GM19023 (cell line): Measurements from ENCODE around the gene PMPCA.

Experiments
- ATAC-seq: cut with Tn5 transposase; IDR thresholded peaks from one replicate; pipeline ENCODE4 v1.9.1; 2021; ENCODE audit warnings: mild to moderate bottlenecking, moderate library complexity; ENCODE audit not compliant: unreplicated experiment

Gene PMPCA, protein sequence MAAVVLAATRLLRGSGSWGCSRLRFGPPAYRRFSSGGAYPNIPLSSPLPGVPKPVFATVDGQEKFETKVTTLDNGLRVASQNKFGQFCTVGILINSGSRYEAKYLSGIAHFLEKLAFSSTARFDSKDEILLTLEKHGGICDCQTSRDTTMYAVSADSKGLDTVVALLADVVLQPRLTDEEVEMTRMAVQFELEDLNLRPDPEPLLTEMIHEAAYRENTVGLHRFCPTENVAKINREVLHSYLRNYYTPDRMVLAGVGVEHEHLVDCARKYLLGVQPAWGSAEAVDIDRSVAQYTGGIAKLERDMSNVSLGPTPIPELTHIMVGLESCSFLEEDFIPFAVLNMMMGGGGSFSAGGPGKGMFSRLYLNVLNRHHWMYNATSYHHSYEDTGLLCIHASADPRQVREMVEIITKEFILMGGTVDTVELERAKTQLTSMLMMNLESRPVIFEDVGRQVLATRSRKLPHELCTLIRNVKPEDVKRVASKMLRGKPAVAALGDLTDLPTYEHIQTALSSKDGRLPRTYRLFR

DNA sequence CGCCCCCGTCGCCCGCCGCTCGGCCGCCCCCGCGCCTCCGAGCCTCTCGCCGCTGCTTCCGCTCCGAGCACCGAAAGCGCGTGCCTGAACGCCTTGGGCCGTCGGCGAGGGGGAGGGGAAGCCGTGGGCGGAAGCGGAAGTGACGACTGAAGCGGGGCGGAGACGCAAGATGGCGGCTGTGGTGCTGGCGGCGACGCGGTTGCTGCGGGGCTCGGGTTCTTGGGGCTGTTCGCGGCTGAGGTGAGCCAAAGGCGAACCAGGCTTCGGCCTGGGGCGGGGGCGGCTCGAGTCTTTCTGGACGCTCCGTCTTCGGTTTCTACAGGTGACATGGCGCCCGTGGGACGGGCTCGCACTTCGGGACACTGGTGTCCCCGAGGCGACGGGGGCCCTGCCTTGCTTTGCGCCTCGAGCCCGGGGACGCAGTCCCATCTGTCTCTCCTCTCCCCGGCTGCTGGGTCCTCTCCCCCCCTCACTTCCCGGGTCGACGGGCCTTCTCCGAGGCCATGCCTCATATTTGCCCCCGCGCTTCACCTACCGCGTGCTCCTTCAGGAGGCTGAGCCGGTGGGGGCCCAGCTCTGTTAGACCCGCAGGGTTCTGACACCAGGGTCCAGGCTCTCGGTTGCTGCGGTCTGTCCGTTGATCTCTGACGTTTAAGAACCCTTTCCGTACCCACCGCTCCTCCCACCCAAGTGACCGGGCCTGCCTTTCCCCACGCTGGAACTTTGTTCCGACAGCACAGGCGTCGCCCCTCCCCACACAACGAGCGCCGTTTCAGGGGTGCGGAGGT, at the start of gene PMPCA, which contains the start of gene ENTR1:
Gene PMPCA (plus strand): TSS at position 159 of the 788 bp plus-strand sequence. CDS start 11 bp downstream, at position 170.
Gene ENTR1 (minus strand): TSS at position 115 of the 788 bp plus-strand sequence. CDS start 217 bp downstream, outside the sequence.
- ATAC-seq: peak; percentile 72

DNA sequence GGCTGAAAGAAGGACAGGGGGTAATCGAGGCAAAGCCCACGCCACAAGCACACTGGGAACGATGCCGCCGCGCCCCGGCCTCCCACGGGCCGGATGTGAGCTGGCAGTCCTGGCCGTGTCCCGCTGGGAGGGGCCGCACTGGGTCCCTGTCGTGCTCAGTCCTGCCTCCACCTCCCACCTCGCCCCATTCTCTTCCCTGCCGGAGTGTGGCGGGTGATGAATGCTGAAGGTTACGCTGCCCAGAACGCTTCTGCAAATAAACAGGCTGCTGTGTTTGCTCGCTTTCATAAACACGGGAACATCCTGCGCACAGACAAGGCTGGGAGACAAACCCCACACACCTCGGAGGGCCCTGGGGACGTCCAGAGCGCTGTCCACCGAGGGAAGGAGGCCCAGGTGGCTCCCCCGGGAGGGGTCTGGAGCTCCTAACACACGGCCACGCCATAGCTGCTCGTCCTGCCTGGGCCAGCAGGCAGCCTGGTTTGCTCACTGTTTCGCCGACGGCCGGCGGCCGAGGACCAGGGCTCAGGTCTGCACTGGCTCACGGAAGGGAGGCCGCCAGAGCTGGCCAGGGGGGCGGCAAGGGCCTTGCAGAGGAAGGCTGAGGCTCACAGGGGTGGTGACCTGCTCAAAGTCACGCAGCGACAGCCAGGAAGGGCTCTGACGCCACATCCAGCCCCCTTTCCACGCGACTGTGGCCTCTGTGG, 49.3 kb upstream of the PMPCA start:
- no peak for ATAC-seq

DNA sequence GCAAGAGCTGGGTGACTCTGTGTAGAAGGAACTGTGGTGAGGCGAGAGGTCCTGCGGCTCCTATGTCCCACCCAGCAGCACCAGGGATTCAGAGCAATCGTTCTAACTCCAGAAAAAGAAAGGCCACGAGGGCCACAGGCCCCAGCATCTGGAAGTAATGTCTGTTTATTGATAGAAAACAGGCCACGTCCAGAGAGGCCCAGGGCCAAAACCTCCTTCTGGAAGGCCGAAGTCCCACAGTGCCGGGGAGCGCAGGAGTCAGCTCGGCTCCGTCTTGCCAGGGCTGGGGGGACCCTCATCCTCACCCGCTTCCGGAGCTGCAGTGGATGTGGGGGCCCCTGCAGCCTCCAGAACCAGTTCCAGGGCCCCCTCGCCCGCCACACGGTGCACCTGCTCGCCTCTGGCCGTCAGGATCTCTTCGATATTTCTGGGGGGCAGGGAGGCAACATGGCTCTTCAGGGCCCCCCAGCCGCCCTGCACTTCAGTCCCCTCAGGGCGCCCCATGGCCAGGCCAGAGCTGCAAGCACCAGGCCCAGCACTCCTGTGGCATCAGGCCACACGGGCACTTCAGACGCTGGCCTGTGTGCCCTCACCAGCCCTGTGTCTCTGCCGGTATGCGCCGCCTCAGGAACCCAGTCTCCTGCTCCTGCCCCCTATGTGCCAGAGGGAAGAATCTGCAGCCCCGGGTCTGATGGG, 48.6 kb upstream of the PMPCA start:
- no peak for ATAC-seq

DNA sequence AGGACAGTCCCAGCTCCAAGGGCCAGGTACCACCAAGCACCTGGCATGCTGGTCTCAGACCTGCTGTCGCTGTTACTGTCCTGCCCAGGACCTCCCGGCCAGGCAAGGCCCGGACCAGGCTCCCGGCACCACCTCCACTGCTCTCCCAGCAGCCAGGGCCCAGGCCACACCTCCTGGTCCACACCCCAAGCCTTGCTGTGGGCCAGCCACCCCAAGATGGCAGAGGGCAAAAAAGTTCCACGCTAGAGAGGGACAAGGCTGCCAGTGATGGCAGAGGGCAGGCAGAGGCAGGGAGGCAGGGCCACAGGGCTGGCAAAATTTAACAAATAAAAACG, 48.0 kb upstream of the PMPCA start:
- no peak for ATAC-seq

DNA sequence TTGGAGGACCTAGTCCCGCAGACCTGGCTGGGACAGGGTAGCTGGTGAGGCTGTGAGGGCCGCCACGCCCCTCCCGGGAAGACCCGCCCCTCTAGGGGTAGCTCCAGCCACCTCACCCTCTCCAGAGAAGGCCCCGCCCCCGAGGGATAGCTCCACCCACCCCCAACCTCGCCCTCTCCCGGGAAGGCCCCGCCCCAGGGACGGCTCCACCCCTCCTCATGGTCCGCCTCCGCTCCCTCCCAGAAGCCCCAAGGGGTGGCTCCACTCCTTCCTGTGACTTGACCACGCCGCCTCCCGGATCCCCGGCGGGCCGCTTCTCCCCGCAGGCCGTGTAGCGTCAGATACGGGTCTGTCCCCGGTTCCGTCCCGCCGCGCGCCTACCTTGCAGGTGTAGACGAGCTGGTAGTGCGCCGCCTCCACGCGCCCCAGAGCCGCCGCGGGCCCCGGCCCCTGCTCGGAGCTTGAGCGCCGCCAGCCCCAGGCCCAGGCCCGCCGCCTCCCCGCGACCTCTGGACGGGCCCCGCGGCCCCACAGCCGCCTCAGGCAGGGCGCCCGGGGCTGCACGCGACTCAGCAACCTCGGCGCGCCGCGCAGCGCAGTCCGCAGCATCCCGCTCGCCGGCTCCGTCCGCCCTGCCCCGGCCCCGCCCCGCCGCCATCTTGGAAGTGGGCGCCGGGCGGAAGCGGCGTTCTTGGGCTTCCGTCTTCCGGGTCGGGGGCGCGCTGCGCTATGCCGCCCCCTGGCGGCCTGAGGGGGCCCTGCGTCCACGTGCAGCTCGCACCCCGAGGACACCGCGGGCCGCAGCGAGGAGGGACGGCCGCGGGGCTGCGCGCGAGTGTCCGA, 47.1 kb upstream of the PMPCA start, which contains the start of gene DNLZ:
Gene DNLZ (minus strand): TSS at position 639 of the 843 bp plus-strand sequence. CDS start 30 bp downstream, at position 609.
- peak; percentile 69 for ATAC-seq

DNA sequence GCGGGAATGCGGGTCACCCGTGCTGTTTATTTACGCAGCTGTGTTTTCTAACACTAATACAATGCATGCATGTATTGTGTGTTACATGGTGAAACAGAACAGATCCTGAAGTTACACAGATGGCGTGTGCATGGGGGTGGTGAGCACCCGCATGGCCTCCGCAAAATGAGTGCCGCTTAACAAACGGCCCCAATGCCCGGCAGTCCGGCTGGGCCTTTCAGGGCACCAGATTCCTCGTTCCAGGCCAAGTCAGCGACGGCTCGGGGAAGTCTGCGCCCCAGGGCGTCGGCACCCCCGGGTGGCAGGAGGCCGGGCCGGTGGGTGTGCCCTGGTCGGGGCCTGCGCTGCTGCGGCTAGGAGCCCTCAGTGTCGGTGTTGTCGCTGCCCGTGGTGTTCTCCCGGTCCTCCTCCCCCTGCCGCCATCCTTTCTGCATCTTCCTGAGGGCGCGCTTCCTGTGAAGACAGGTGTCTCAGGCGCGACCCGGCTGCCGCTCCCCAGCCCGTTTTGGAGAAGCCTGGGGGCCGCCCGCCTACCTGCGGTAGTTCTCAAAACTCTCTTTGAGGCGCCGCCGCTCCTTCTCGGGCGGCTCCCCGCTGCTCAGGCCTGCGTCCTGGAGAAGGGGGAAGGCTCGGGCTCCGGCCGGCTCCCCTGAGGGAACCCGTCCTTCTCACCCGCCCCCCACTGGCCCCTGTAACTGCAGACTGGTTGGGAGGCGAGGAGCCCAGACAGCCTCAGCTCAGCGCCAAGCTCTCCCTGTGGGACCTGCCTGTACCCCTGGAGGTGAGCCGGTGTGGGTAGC, 46.3 kb upstream of the PMPCA start:
- ATAC-seq: no peak

DNA sequence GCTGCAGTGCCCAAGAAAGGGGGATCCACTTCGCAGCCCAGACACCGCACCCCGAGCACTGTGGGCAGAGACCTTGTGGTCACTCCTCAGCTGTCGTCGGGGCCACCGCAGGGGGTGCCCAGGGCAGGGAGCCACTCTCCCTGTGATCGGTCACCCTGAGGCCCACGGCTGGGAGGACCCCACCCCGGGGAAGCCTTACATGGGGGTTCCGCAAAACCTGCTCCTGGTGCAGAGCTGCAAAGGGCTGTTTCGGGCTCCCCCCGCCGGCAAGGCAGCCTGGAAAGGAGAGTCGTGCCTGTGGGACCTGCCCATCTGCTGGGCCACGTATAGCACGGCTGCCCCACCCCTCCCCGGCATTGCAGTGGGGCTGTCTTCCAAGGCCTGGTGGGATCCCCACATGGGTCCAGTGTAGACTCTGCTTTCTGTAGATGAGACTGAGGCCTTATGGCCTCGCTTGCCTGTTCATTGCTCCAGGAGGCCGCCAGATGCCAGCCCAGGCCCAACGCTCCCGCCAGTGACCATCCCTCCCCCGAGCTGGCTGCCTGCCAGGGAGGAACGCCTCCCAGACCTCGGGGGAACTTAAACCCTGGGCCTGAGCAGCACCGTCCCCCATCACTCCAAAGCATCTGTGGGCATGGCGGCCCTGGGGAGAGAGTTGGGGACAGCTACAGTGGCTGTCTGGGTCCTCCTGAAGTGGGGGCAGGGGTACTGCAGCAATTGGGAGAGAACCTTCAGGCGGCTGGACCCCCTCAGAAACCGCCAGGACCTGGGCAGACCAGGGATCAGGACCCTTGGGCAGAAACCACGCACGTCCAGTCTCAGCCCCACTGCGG, 45.3 kb upstream of the PMPCA start:
- no peak for ATAC-seq

DNA sequence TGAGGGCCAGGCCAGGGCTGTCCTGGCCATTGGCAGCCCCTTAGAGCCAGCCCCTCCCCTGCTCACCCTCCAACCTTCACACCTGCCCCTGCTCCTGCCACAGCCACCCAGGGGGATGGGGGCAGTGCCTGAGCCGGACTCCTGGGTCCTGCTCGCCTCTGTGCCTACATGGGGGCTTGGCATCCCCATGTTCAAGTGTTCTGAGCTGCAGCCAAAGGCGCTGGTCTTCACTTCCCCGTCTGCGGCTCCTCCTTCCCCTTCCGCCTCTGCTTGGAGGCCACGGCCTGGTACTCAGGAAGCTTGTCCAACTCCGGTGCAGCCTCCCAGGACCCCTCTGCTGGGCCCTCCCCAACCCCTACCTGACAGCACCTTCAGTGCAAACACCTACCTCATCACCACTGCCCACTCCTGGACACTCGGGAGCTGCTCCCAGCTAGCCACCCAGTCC, 44.7 kb upstream of the PMPCA start:
- ATAC-seq: no peak

DNA sequence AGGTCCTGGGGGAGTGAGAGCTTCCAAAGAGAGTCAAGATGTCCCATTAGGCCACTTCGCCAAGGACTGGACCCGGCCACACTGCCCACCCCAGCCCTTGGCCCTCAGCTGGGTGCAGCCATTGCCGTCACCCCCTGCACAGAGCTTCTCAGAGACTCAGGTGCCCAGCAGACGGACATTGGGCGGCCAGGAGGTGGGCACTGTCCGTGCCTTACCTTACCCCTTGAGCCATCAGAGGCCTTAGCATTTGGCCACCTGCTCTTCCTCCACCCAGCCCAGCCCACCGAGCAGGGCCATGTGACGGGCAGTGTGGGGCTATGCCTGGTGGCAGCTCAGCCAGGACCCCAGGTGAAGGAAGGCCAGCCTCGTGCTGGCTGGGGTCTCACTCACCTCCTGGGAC, 43.6 kb upstream of the PMPCA start:
- ATAC-seq: no peak

DNA sequence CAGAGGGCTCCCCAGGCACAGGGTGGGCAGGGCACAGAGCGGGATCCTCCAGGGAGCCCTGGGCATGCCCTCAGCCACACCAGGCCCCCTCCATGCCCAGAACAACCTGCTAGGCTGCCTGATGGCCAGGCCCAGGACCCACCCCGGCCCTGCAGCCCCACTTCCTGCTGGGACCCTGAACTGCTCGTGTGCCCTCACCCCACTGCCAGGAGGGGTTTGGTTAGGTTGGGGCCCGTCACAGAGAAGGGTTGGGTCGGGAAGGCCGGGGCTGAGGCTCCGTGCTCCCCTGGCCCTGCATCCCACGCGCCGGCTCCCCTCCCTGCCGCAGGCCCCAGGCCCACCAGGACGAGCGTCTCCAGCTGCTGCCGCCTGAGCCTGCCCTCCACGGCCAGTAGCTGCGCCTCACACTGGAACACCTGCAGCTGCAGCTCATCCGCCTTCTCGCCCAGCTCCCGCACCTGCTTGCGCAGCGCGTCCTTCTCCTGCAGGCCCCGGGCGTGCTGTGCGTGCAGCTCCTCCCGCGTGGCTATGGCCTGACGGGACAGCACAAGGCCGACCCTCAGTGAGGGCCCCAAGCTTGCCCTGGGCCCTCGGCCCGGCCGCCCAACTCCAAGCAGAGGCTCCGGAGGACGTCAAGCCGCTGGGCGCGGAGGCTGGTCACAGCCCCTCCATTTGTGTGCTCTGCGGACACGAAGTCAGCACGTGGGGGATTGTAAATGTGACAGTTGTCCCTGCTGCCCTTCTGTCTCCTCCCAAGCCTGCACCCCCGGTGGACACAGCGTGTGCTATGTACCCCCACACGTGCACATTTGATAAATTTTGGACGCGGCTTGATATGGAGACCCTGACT, 42.9 kb upstream of the PMPCA start:
- ATAC-seq: no peak

DNA sequence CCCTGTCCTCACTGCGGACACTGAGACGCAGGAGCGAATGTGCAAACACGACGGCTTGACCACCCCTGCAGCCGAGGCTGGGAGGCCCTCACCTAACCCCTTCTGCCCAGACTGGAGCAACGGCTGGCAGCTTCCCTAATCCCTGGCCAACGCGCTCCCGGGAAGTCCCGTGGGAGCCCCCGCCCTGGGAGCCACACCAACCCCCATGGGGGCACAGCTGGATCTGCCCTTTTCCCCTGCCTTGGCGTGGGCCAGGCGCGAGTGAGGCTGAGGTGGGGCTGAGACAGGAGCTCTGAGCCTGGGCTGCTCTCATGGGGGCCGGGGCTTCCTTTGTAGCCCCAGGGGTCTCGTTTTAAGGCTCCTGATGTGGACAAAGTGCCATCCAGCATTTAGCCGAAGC, 42.3 kb upstream of the PMPCA start:
- no peak for ATAC-seq

DNA sequence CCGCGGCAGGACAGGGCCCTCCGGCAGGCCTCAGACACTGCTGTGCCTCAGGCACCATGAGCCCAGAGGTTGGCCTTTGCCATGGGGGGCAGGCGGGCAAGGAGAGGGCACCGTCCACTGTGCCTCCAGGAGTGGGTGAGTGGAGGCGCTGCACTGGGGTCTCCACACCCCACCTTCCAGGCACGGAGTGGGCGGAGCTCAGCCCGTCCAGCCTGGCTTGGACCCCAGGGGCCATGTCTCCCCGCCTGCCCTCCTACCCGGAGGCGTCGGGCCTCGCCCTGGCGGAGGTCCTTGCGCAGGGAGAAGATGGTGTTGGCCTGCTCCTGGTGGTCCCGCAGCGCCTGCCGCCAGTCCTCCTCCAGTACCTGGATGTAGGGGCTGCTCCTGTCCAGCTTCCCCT, 40.4 kb upstream of the PMPCA start:
- no peak for ATAC-seq

DNA sequence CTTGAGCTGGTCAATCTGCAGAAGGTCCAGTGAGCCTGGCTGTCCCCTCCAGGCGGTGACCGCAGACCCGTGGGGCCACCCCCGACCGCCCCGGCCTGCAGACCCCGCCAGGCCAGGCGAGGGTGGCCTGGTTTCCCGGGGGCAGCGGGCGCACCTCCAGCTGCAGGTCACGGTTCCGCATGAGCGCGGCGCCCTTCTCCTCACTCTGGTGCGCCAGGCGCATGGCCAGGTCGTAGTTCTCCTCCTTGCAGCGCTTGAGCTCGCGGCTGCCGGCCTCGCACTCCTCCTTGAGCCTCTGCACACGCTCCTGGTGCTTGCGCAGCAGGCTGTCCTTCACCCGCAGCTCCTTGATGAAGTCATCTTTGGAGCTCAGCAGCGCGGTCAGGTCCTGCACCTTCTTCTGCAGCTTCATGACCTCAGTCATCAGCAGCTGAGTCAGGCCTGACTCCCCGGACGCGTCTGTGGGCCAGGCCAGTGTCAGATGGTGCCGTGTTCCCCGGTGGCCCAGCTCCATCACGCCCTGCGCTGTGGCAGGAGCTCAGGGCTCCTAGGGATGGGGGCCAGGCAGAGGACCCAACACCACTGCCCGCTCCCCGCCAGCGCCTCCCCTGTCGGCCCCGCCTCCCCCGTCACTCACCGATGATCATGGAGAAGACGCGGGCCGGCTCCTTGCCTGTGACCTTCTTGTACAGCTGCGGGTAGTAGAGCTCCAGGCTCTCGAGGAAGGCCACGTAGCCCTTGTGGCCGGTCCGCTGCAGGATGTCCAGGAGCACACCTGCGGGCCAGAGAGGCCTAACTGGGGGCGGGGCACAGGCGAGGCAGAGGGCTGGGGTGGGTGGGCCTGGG, 39.5 kb upstream of the PMPCA start:
- no peak for ATAC-seq

DNA sequence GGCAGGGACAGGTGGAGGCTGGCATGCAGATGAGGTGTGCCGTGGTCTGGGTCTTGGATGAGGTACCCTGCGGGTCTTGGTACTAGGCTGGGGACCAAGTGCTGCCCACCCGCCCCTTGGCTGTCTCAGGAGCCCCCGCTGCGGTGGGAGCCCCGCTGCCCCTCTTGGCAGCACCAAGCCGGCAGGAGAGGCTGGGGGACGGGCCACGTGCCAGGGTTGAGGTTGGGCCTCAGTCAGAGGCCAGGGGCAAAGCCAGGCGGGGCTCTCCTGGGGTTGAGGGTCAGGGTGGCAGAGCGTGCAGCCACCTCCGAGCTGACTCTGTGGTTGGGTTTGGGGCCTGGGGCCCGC, 39.0 kb upstream of the PMPCA start:
- ATAC-seq: no peak

DNA sequence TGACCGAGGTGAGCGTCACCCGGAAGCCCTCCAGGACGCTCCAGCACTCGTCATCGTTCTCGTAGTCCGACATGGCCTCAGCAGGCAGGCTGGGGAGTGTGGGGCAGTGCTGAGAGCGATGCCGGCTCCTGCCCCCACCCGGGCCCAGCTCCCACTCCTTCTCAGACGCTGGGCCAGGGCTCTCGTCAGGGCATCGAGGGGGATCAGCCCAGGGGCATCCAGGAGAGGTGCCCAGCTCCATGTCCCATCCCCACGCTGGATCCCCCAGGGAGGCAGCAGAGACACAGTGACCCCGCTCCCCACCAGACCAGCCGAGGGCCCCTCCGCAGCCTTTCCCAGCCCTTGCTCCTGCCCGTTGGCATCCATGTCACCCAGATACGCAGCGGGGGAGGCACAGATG, 38.5 kb upstream of the PMPCA start:
- ATAC-seq: no peak
